SK-N-SH (cell line): ENCODE results near the gene ZNF385C. TPM values are rescaled to one million over a fixed set of nuclear protein-coding genes. Genes with fewer than 3 reads are reported as not detected.

Experiments used
- CTCF ChIA-PET: fragments of 300-600, 350-600 bp; formaldehyde crosslinking; extraction: SDS; loops from one replicate; lab custom pipeline; 2021; lab: Yijun Ruan, JAX
- POLR2A ChIA-PET: fragments of 350-600 bp; sonication (Branson Sonifier 250); formaldehyde crosslinking; extraction: SDS; loops from one replicate; lab custom pipeline; 2020; ENCODE audit warnings: antibody characterized with exemption, inconsistent platforms; lab: Yijun Ruan, JAX
- DNase-seq: peaks from one replicate; pipeline ENCODE4 v3.0.0; 2012
- H2AFZ ChIP-seq: fragments of 200-600 bp; sonication (generic); 2 replicates; pipeline ENCODE4 v1.8.1; 2016; ENCODE audit warnings: antibody characterized with exemption, mild to moderate bottlenecking, low read depth
- H3F3A ChIP-seq: fragments of 200-600 bp; sonication (generic); replicated peaks from 2 replicates; pipeline ENCODE3; 2016; ENCODE audit warnings: antibody characterized with exemption, mild to moderate bottlenecking; ENCODE audit not compliant: insufficient read depth
- H3K27ac ChIP-seq, 2 experiments: fragments of 200-500 bp in 1 of 2; fragments of 200-600 bp in 1 of 2; sonication (Bioruptor generic) in 1 of 2; sonication (generic), shearing (Covaris generic) in 1 of 2; 2 replicates each; pipeline versions ENCODE4 v1.5.1 to v1.6.1; 2014 to 2016; ENCODE audit warnings: low read depth in 2 of 2, inconsistent platforms in 1 of 2, low read length in 1 of 2, mild to moderate bottlenecking in 1 of 2, mixed read lengths in 1 of 2
- H3K27me3 ChIP-seq: fragments of 200-600 bp; sonication (generic), shearing (Covaris generic); 2 replicates; pipeline ENCODE4 v1.6.1; 2016; ENCODE audit warnings: mixed run types; ENCODE audit not compliant: insufficient read depth
- H3K36me3 ChIP-seq, 2 experiments: fragments of 200-500 bp in 1 of 2; fragments of 200-600 bp in 1 of 2; sonication (Bioruptor generic) in 1 of 2; sonication (generic) in 1 of 2; replicated peaks in 1 of 2; 2 replicates each; pipeline versions ENCODE3 to v1.5.1; 2014 to 2016; ENCODE audit warnings: low read length in 1 of 2, mild to moderate bottlenecking in 1 of 2; ENCODE audit not compliant: insufficient read depth in 2 of 2, control insufficient read depth in 1 of 2
- H3K4me1 ChIP-seq, 2 experiments: fragments of 200-500 bp in 1 of 2; fragments of 200-600 bp in 1 of 2; sonication (Bioruptor generic) in 1 of 2; sonication (generic), shearing (Covaris generic) in 1 of 2; 2 replicates each; pipeline versions ENCODE4 v1.5.1 to v1.6.1; 2014 to 2016; ENCODE audit warnings: low read depth in 1 of 2, low read length in 1 of 2, mixed run types in 1 of 2; ENCODE audit not compliant: insufficient read depth in 2 of 2, control insufficient read depth in 1 of 2
- H3K4me2 ChIP-seq: fragments of 200-600 bp; sonication (generic), shearing (Covaris generic); 2 replicates; pipeline ENCODE4 v1.6.1; 2017; ENCODE audit warnings: mixed run types
- H3K4me3 ChIP-seq, 2 experiments: fragments of 200-500 bp in 1 of 2; fragments of 200-600 bp in 1 of 2; sonication (Bioruptor generic) in 1 of 2; sonication (generic), shearing (Covaris generic) in 1 of 2; 2 replicates each; pipeline versions ENCODE4 v1.5.1 to v1.8.1; 2014 to 2016; ENCODE audit warnings: low read depth in 2 of 2, inconsistent platforms in 1 of 2, low read length in 1 of 2, mild to moderate bottlenecking in 1 of 2, mixed read lengths in 1 of 2, moderate library complexity in 1 of 2
- H3K79me2 ChIP-seq: fragments of 200-600 bp; sonication (generic); 2 replicates; pipeline ENCODE4 v1.8.1; 2017; ENCODE audit warnings: mild to moderate bottlenecking; ENCODE audit not compliant: insufficient read depth
- H3K9ac ChIP-seq: fragments of 200-600 bp; sonication (generic); 2 replicates; pipeline ENCODE4 v1.6.1; 2017; ENCODE audit warnings: mixed run types
- H3K9me2 ChIP-seq: fragments of 200-600 bp; sonication (generic); 2 replicates; pipeline ENCODE4 v1.6.1; 2017; ENCODE audit warnings: mixed run types
- H3K9me3 ChIP-seq: fragments of 200-600 bp; sonication (generic); 2 replicates; pipeline ENCODE4 v1.6.1; 2017; ENCODE audit warnings: mixed run types, mild to moderate bottlenecking, moderate library complexity
- H4K20me1 ChIP-seq: fragments of 200-600 bp; sonication (generic); 2 replicates; pipeline ENCODE4 v1.6.1; 2017; ENCODE audit warnings: mild to moderate bottlenecking, mixed run types; ENCODE audit not compliant: insufficient read depth
- CHD2 ChIP-seq: fragments of 150-350 bp; IDR thresholded peaks from 2 replicates; pipeline ENCODE4 v1.6.1; 2018; ENCODE audit warnings: low read length; ENCODE audit not compliant: partially characterized antibody
- NRF1 ChIP-seq: IDR thresholded peaks from 2 replicates; pipeline ENCODE4 v1.6.1; 2012; ENCODE audit warnings: low read depth, mild to moderate bottlenecking, low read length
- RCOR1 ChIP-seq: fragments of 150-350 bp; IDR thresholded peaks from 2 replicates; pipeline ENCODE4 v1.6.1; 2017; ENCODE audit warnings: antibody characterized with exemption, low read length
- USF1 ChIP-seq: IDR thresholded peaks from 2 replicates; pipeline ENCODE4 v1.4.0; 2012; ENCODE audit warnings: low read depth, borderline replicate concordance
- WGBS: methylation state at CpG from one replicate; pipeline ENCODE4 v1.1.6; 2017; ENCODE audit warnings: low lambda C conversion rate; 5-methylcytosine and 5-hydroxymethylcytosine counted together
- polyA plus RNA-seq, 3 experiments: library from polyadenylated mRNA; depleted of rRNA; stranded (reverse); fragments of >200 nt; gene quantifications; 2 replicates each; pipeline ENCODE4 v1.2.3, GENCODE V29; 2012
- TF ChIP-seq, protein P1 (sequence below): IDR thresholded peaks from 2 replicates; pipeline ENCODE4 v1.6.1; 2012; ENCODE audit warnings: mild to moderate bottlenecking, low read depth, low read length, moderate library complexity
- TF ChIP-seq, protein P2 (sequence below): IDR thresholded peaks from 2 replicates; pipeline ENCODE4 v1.4.0; 2012; ENCODE audit warnings: low read depth
- TF ChIP-seq, protein P3 (sequence below): IDR thresholded peaks from 2 replicates; pipeline ENCODE4; 2012

The ZNF385C gene
- polyA plus RNA-seq, 1 of the 3 experiments (the other 2 are of a cell fraction), result 0.05 TPM

GRCh38 chr17:42052346-42052877 is 45.9 kb downstream of the ZNF385C start:
- Histone ChIP-seq H2AFZ (no peak overlapping the region), H3K9me2 (no peaks in the 10 kb centered on the region), H3K9me3 (no peaks in the 10 kb centered on the region), H4K20me1 (no peaks in the 10 kb centered on the region), H3K79me2 (no peaks in the 10 kb centered on the region), H3K36me3 (no peaks in the 10 kb centered on the region), H3F3A (no peaks in the 10 kb centered on the region), H3K4me2 (no peak overlapping the region), H3K4me3 (no peak overlapping the region), H3K27me3 (peaks cover 15% of the 10 kb centered on the region), H3K27ac (no peak overlapping the region), H3K9ac (no peak overlapping the region), H3K4me1 (peaks cover 0 to 8% of the 10 kb centered on the region in 2 experiments; a peak in 1 of 4 replicates)
- TF ChIP-seq USF1, result no peak
- TF ChIP-seq CHD2, result no peak
- TF ChIP-seq NRF1, result no peak
- TF ChIP-seq RCOR1, result no peak
- TF ChIP-seq, protein P1, sequence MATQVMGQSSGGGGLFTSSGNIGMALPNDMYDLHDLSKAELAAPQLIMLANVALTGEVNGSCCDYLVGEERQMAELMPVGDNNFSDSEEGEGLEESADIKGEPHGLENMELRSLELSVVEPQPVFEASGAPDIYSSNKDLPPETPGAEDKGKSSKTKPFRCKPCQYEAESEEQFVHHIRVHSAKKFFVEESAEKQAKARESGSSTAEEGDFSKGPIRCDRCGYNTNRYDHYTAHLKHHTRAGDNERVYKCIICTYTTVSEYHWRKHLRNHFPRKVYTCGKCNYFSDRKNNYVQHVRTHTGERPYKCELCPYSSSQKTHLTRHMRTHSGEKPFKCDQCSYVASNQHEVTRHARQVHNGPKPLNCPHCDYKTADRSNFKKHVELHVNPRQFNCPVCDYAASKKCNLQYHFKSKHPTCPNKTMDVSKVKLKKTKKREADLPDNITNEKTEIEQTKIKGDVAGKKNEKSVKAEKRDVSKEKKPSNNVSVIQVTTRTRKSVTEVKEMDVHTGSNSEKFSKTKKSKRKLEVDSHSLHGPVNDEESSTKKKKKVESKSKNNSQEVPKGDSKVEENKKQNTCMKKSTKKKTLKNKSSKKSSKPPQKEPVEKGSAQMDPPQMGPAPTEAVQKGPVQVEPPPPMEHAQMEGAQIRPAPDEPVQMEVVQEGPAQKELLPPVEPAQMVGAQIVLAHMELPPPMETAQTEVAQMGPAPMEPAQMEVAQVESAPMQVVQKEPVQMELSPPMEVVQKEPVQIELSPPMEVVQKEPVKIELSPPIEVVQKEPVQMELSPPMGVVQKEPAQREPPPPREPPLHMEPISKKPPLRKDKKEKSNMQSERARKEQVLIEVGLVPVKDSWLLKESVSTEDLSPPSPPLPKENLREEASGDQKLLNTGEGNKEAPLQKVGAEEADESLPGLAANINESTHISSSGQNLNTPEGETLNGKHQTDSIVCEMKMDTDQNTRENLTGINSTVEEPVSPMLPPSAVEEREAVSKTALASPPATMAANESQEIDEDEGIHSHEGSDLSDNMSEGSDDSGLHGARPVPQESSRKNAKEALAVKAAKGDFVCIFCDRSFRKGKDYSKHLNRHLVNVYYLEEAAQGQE, result peak; percentile 52; the same call in 1 of the 2 replicates
- WGBS, result 69% methylated on average over 6 of the region's 6 CpGs
- ChIA-PET POLR2A (interaction anchor here (1.4 kb wide), 1 partner anchor 85 kb away, joined by 4 read pairs; the partner anchor contains the start of gene CNP), CTCF (interaction anchor here (1.5 to 3.7 kb wide), 5 partner anchors 12 to 54 kb away, joined by 3 to 15 read pairs (median 8); no protein-coding TSS in a partner anchor)
- DNase-seq, result no peak

DNA sequence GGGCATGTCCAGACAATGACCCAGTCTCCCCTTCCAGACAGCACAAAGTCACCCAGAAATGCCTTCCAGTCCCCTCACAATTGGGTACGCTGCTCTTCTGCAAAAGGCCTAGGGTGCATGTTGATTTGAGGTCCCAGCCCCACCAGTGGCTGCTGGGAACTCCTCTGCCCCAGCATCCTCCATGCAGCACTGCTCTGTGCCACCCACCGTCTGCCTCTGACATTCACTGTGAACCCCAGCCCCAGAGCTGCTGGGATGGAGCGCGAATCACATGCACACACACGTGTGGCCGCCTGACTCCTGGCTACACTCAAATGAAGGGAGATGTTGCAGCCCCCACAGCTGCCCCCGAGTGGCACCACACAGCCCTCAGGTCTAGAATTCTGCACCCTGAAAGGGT is 46.6 kb downstream of the ZNF385C start:
- Histone ChIP-seq H4K20me1 (no peaks in the 10 kb centered on the region), H3K79me2 (no peaks in the 10 kb centered on the region), H3K27me3 (peaks cover 15% of the 10 kb centered on the region), H3K4me3 (no peak overlapping the region), H2AFZ (no peak overlapping the region), H3K9me2 (no peaks in the 10 kb centered on the region)
- POLR2A ChIA-PET, result no interaction called here
- TF ChIP-seq, protein P2, sequence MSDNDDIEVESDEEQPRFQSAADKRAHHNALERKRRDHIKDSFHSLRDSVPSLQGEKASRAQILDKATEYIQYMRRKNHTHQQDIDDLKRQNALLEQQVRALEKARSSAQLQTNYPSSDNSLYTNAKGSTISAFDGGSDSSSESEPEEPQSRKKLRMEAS, result no peak
- TF ChIP-seq, protein P3, sequence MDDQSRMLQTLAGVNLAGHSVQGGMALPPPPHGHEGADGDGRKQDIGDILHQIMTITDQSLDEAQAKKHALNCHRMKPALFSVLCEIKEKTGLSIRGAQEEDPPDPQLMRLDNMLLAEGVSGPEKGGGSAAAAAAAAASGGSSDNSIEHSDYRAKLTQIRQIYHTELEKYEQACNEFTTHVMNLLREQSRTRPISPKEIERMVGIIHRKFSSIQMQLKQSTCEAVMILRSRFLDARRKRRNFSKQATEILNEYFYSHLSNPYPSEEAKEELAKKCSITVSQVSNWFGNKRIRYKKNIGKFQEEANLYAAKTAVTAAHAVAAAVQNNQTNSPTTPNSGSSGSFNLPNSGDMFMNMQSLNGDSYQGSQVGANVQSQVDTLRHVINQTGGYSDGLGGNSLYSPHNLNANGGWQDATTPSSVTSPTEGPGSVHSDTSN, result no peak
- TF ChIP-seq, all 33 proteins: peak for 0
- H3K27ac ChIP-seq, result no peak overlapping the region
- CTCF ChIA-PET, result interaction anchor here (0.6 to 3.7 kb wide), 12 partner anchors 10 to 89 kb away, joined by 3 to 15 read pairs (median 4); partner anchors contain the start of gene NKIRAS2
- H3K9me3 ChIP-seq, result no peaks in the 10 kb centered on the region
- no peak overlapping the region for H3K9ac ChIP-seq
- no peaks in the 10 kb centered on the region for H3F3A ChIP-seq
- no peaks in the 10 kb centered on the region for H3K36me3 ChIP-seq
- 95% methylated on average over 7 of the region's 7 CpGs for WGBS
- no peak overlapping the region for H3K4me2 ChIP-seq
- DNase-seq, result no peak
- peaks cover 0 to 8% of the 10 kb centered on the region in 2 experiments; a peak in 1 of 4 replicates for H3K4me1 ChIP-seq
